ENCODE results near the gene LAMA2. TPM values are rescaled to one million over a fixed set of nuclear protein-coding genes. Genes with fewer than 3 reads are reported as not detected.

LAMA2 gene
- total and polyA plus RNA-seq, 2 experiments from 2014 or later = 0.91 to 6.4 TPM

DNA sequence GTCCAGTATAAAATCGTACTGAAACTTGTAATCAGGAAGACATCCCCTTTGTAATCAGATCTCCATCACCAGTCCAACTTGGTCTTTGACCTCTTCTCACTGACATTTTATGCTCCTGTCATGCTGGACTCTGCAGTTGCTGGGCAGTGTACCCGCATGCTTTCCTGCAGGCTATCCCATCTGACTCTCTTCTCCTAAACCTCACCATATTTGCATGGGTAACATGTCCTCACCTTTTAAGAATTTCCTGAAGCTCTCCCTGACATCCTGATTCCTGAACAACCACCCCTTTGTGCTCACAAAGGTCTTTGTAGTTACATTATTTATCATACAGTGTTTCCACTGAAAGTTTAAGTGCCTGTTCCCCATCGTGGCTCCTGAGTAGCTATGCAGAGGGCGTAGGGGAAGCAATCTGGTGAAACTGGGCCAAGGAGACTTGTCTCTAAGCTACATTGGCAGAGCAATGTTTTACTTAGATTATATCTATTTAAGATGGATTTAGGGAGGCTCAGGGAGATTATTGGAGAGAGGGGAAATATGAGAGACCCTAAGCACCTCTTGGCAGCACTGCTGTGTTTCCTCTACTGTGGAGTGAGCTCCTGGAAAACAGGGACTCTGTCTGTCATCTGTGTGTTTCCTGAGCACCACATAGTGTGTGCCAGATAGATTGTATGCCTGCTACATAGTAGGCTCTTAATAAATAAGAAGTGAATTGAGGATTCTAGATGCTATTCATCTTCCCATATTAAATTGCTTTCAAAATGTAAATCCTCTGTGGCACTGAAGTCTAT lies 124.0 kb downstream of the LAMA2 start:
- H4K20me1 ChIP-seq (replicated peaks; ENCODE audit: insufficient read depth) = no peaks in the 10 kb centered on the region
- ATAC-seq (no peak), DNase-seq (ENCODE audit: low spot score) (no peak)
- no peaks in the 10 kb centered on the region for H3K4me1 ChIP-seq (ENCODE audit: insufficient read depth)
- H3K27me3 ChIP-seq (ENCODE audit: insufficient read depth) = no peaks in the 10 kb centered on the region
- no peak overlapping the region for H3K4me3 ChIP-seq
- no peaks in the 10 kb centered on the region for H3K36me3 ChIP-seq (ENCODE audit: insufficient read depth)
- Mint-ChIP-seq H3K36me3 (ENCODE audit: low read depth) (no peaks in the 10 kb centered on the region), H3K4me3 (no peak overlapping the region), H3K4me1 (no peaks in the 10 kb centered on the region), H3K27ac (no peak overlapping the region), H3K9me3 (no peaks in the 10 kb centered on the region), H3K27me3 (ENCODE audit: insufficient read depth, low read depth, poor library complexity) (no peaks in the 10 kb centered on the region)
- H2AFZ ChIP-seq = peak overlapping the region; percentile 28; the same call in 1 of the 2 replicates
- no peaks in the 10 kb centered on the region for H3K79me2 ChIP-seq (replicated peaks; ENCODE audit: insufficient read depth)
- H3K27ac ChIP-seq (ENCODE audit: low read depth) = no peak overlapping the region
- no peak for TF ChIP-seq CREB1 (CRISPR knock-in tag; IDR thresholded peaks at IDR 0.05; ENCODE audit: low read depth)
- TF ChIP-seq, protein P1, sequence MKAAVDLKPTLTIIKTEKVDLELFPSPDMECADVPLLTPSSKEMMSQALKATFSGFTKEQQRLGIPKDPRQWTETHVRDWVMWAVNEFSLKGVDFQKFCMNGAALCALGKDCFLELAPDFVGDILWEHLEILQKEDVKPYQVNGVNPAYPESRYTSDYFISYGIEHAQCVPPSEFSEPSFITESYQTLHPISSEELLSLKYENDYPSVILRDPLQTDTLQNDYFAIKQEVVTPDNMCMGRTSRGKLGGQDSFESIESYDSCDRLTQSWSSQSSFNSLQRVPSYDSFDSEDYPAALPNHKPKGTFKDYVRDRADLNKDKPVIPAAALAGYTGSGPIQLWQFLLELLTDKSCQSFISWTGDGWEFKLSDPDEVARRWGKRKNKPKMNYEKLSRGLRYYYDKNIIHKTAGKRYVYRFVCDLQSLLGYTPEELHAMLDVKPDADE (IDR thresholded peaks at IDR 0.05) = no peak
- TF ChIP-seq, protein P2, sequence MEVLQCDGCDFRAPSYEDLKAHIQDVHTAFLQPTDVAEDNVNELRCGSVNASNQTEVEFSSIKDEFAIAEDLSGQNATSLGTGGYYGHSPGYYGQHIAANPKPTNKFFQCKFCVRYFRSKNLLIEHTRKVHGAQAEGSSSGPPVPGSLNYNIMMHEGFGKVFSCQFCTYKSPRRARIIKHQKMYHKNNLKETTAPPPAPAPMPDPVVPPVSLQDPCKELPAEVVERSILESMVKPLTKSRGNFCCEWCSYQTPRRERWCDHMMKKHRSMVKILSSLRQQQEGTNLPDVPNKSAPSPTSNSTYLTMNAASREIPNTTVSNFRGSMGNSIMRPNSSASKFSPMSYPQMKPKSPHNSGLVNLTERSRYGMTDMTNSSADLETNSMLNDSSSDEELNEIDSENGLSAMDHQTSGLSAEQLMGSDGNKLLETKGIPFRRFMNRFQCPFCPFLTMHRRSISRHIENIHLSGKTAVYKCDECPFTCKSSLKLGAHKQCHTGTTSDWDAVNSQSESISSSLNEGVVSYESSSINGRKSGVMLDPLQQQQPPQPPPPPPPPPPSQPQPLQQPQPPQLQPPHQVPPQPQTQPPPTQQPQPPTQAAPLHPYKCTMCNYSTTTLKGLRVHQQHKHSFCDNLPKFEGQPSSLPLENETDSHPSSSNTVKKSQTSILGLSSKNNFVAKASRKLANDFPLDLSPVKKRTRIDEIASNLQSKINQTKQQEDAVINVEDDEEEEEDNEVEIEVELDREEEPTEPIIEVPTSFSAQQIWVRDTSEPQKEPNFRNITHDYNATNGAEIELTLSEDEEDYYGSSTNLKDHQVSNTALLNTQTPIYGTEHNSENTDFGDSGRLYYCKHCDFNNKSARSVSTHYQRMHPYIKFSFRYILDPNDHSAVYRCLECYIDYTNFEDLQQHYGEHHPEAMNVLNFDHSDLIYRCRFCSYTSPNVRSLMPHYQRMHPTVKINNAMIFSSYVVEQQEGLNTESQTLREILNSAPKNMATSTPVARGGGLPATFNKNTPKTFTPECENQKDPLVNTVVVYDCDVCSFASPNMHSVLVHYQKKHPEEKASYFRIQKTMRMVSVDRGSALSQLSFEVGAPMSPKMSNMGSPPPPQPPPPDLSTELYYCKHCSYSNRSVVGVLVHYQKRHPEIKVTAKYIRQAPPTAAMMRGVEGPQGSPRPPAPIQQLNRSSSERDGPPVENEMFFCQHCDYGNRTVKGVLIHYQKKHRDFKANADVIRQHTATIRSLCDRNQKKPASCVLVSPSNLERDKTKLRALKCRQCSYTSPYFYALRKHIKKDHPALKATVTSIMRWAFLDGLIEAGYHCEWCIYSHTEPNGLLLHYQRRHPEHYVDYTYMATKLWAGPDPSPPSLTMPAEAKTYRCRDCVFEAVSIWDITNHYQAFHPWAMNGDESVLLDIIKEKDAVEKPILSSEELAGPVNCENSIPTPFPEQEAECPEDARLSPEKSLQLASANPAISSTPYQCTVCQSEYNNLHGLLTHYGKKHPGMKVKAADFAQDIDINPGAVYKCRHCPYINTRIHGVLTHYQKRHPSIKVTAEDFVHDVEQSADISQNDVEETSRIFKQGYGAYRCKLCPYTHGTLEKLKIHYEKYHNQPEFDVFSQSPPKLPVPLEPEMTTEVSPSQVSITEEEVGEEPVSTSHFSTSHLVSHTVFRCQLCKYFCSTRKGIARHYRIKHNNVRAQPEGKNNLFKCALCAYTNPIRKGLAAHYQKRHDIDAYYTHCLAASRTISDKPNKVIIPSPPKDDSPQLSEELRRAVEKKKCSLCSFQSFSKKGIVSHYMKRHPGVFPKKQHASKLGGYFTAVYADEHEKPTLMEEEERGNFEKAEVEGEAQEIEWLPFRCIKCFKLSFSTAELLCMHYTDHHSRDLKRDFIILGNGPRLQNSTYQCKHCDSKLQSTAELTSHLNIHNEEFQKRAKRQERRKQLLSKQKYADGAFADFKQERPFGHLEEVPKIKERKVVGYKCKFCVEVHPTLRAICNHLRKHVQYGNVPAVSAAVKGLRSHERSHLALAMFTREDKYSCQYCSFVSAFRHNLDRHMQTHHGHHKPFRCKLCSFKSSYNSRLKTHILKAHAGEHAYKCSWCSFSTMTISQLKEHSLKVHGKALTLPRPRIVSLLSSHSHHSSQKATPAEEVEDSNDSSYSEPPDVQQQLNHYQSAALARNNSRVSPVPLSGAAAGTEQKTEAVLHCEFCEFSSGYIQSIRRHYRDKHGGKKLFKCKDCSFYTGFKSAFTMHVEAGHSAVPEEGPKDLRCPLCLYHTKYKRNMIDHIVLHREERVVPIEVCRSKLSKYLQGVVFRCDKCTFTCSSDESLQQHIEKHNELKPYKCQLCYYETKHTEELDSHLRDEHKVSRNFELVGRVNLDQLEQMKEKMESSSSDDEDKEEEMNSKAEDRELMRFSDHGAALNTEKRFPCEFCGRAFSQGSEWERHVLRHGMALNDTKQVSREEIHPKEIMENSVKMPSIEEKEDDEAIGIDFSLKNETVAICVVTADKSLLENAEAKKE (CRISPR knock-in tag; IDR thresholded peaks at IDR 0.05) = no peak
- TF ChIP-seq, protein P3, sequence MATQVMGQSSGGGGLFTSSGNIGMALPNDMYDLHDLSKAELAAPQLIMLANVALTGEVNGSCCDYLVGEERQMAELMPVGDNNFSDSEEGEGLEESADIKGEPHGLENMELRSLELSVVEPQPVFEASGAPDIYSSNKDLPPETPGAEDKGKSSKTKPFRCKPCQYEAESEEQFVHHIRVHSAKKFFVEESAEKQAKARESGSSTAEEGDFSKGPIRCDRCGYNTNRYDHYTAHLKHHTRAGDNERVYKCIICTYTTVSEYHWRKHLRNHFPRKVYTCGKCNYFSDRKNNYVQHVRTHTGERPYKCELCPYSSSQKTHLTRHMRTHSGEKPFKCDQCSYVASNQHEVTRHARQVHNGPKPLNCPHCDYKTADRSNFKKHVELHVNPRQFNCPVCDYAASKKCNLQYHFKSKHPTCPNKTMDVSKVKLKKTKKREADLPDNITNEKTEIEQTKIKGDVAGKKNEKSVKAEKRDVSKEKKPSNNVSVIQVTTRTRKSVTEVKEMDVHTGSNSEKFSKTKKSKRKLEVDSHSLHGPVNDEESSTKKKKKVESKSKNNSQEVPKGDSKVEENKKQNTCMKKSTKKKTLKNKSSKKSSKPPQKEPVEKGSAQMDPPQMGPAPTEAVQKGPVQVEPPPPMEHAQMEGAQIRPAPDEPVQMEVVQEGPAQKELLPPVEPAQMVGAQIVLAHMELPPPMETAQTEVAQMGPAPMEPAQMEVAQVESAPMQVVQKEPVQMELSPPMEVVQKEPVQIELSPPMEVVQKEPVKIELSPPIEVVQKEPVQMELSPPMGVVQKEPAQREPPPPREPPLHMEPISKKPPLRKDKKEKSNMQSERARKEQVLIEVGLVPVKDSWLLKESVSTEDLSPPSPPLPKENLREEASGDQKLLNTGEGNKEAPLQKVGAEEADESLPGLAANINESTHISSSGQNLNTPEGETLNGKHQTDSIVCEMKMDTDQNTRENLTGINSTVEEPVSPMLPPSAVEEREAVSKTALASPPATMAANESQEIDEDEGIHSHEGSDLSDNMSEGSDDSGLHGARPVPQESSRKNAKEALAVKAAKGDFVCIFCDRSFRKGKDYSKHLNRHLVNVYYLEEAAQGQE (IDR thresholded peaks at IDR 0.05; ENCODE audit: unreplicated experiment) = no peak
- H3K4me2 ChIP-seq = no peak overlapping the region
- H3K9me2 ChIP-seq (ENCODE audit: insufficient read depth) = no peaks in the 10 kb centered on the region
- H3F3A ChIP-seq (replicated peaks; ENCODE audit: low read depth) = no peaks in the 10 kb centered on the region
